Ishikawa (cell line): ENCODE data around the gene BMI1.

ENCODE experiments used
- CEBPB ChIP-seq: IDR thresholded peaks from 2 replicates; pipeline ENCODE4 v1.6.1; 2012
- CREB1 ChIP-seq: IDR thresholded peaks from 2 replicates; pipeline ENCODE4 v1.6.1; 2012; ENCODE audit warnings: low read depth
- EGR1 ChIP-seq: IDR thresholded peaks from 2 replicates; pipeline ENCODE4 v1.6.1; 2012
- EP300 ChIP-seq: IDR thresholded peaks from 2 replicates; pipeline ENCODE4 v1.6.1; 2012; ENCODE audit warnings: borderline replicate concordance
- FOXM1 ChIP-seq: IDR thresholded peaks from 2 replicates; pipeline ENCODE4 v1.6.1; 2012; ENCODE audit warnings: low read depth, borderline replicate concordance
- NFIC ChIP-seq: IDR thresholded peaks from 2 replicates; pipeline ENCODE4 v1.6.1; 2012
- RAD21 ChIP-seq: IDR thresholded peaks from 2 replicates; pipeline ENCODE4 v1.6.1; 2012; ENCODE audit warnings: low read depth
- TAF1 ChIP-seq: IDR thresholded peaks from 2 replicates; pipeline ENCODE4 v1.6.1; 2012; ENCODE audit warnings: low read depth, mild to moderate bottlenecking
- TCF12 ChIP-seq: IDR thresholded peaks from 2 replicates; pipeline ENCODE4 v1.6.1; 2012; ENCODE audit warnings: low read depth
- TEAD4 ChIP-seq: IDR thresholded peaks from 2 replicates; pipeline ENCODE4 v1.6.1; 2012
- YY1 ChIP-seq: IDR thresholded peaks from 2 replicates; pipeline ENCODE4 v1.6.1; 2012; ENCODE audit warnings: low read depth
- ZBTB7A ChIP-seq: IDR thresholded peaks from 2 replicates; pipeline ENCODE4 v1.6.1; 2012; ENCODE audit warnings: low read depth
- TF ChIP-seq, protein P1 (sequence below): IDR thresholded peaks from 2 replicates; pipeline ENCODE4 v1.6.1; 2012; ENCODE audit warnings: low read depth, mild to moderate bottlenecking
- TF ChIP-seq, protein P2 (sequence below): IDR thresholded peaks from 2 replicates; pipeline ENCODE4 v1.6.1; 2012
- TF ChIP-seq, protein P3 (sequence below): IDR thresholded peaks from 2 replicates; pipeline ENCODE4 v1.6.1; 2012

BMI1 gene

DNA sequence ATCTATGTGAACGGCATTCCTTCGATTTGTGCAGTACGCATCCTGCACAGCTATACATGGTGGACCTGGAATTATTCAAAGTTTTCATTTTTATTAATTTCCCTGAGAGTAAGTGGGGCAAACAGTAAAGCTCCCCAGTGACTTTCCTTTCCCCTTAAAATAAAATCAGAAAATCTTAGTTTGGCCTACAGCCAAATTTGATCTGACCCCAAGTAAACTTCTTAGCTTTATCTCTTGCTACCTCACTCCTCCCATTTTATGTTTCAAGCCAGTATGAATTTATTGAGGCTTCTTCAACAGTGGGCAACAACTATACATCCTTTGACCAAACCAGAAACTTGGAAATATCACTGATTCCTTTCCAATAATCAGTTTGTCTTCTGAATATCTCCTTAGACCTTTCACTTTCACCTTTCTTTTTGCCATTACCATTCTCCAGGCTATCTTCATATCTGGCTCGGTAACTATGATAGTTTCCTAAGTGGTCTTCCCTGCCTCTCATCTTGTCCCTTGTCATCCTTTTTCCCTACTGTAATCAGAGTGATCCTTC is 35.5 kb downstream of the BMI1 start:
- no peak for TF ChIP-seq CREB1
- TF ChIP-seq, protein P1, sequence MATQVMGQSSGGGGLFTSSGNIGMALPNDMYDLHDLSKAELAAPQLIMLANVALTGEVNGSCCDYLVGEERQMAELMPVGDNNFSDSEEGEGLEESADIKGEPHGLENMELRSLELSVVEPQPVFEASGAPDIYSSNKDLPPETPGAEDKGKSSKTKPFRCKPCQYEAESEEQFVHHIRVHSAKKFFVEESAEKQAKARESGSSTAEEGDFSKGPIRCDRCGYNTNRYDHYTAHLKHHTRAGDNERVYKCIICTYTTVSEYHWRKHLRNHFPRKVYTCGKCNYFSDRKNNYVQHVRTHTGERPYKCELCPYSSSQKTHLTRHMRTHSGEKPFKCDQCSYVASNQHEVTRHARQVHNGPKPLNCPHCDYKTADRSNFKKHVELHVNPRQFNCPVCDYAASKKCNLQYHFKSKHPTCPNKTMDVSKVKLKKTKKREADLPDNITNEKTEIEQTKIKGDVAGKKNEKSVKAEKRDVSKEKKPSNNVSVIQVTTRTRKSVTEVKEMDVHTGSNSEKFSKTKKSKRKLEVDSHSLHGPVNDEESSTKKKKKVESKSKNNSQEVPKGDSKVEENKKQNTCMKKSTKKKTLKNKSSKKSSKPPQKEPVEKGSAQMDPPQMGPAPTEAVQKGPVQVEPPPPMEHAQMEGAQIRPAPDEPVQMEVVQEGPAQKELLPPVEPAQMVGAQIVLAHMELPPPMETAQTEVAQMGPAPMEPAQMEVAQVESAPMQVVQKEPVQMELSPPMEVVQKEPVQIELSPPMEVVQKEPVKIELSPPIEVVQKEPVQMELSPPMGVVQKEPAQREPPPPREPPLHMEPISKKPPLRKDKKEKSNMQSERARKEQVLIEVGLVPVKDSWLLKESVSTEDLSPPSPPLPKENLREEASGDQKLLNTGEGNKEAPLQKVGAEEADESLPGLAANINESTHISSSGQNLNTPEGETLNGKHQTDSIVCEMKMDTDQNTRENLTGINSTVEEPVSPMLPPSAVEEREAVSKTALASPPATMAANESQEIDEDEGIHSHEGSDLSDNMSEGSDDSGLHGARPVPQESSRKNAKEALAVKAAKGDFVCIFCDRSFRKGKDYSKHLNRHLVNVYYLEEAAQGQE: no peak
- TF ChIP-seq ZBTB7A: no peak
- no peak for TF ChIP-seq FOXM1
- TF ChIP-seq TAF1: no peak
- TF ChIP-seq, protein P2, sequence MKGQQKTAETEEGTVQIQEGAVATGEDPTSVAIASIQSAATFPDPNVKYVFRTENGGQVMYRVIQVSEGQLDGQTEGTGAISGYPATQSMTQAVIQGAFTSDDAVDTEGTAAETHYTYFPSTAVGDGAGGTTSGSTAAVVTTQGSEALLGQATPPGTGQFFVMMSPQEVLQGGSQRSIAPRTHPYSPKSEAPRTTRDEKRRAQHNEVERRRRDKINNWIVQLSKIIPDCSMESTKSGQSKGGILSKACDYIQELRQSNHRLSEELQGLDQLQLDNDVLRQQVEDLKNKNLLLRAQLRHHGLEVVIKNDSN: no peak
- no peak for TF ChIP-seq EGR1
- TF ChIP-seq EP300: no peak
- TF ChIP-seq, protein P3, sequence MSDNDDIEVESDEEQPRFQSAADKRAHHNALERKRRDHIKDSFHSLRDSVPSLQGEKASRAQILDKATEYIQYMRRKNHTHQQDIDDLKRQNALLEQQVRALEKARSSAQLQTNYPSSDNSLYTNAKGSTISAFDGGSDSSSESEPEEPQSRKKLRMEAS: no peak

DNA sequence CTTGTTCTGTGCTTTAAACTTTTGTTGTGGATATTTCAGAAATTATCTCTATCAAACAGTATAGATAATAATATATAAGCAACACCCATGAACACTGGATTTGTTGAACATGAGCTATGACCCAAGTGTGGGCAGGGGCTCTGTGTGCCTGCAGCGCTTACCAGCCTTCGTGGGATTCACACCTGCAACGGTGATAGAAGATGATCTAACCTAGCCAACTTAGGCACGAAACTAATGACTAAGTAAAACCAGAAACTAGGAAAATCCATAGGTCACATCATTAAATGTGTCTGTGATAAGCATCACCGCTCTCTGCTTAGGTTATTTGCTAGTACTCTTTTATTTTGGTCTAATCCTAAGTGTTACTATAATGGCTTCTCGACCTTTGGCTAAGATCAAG is 42.4 kb downstream of the BMI1 start:
- no peak for TF ChIP-seq EP300
- TF ChIP-seq RAD21: no peak
- TF ChIP-seq CREB1: no peak
- no peak for TF ChIP-seq TAF1
- TF ChIP-seq, protein P1: no peak
- no peak for TF ChIP-seq YY1
- no peak for TF ChIP-seq ZBTB7A
- TF ChIP-seq EGR1: no peak

DNA sequence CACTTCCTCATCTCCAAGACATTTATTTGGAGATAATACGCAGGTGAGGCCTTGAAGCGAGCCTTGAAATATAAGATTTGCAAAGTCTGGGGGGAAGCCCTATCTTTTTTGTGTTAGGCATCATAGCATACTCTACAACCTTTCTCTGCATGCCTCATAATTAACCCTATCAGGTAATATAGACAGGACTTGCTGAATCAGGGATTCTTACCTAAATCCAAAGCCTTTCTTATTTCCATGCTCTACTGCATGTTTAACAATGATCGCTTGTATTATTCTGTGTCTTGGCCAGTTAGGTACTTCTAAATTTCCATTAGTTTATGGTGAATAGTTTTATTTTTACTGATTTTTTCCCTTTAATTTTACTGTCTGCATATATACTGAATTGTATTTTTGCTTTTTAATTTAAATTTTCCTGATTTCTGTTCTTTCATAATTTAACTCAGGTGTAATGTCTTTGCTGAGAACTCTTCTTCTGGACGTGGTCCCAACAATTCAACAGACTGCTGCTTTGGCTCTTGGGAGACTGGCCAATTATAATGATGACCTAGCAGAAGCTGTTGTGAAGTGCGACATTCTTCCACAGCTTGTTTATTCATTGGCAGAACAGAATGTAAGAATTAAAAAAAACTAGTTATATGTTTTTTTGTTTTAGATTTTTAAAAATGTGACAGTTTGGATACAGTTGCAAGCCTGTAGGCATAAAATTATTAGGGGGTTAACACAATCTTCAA is 43.7 kb downstream of the BMI1 start:
- TF ChIP-seq FOXM1 (no peak), YY1 (no peak), EP300 (no peak), CREB1 (no peak), ZBTB7A (no peak), NFIC (no peak), EGR1 (no peak), RAD21 (no peak), TCF12 (no peak), TEAD4 (no peak), TAF1 (no peak), CEBPB (no peak)
- TF ChIP-seq, protein P2: no peak
- TF ChIP-seq, protein P1: no peak
- TF ChIP-seq, protein P3: no peak

DNA sequence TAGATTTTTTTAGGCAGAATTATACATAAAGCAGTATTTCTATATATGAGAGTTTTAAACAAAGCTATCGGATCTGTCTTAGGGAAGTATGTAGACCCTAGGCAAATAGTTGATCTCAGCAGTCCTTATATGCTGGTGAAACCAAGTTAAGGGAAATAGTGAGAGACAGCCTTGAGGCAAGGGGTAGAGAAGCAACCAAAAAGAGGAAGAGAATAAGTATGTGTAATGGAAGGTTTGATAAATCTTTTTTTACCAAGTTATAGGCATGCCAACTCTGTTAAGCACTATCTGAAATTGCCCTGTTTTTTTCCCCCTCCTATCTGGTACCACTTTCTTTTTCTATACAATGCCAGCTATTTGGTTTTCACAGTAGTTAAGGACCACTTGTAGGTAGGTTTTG is 44.3 kb downstream of the BMI1 start:
- TF ChIP-seq, protein P3: no peak
- TF ChIP-seq CEBPB (no peak), TAF1 (no peak), EP300 (no peak), EGR1 (no peak), ZBTB7A (no peak), YY1 (no peak), TEAD4 (no peak), NFIC (no peak), RAD21 (no peak), CREB1 (no peak), TCF12 (no peak), FOXM1 (no peak)
- TF ChIP-seq, protein P2: no peak
- TF ChIP-seq, protein P1: no peak
